ENCODE data around the gene ASPHD2. TPM values are rescaled to one million over a fixed set of nuclear protein-coding genes. Genes with fewer than 3 reads are reported as not detected.
A peak's percentile ranks its signal among the peaks of the same experiment; 100 is the strongest.

ASPHD2 gene
- total RNA-seq, result 1 to 10 TPM; 1.0 to 1.4 (median 1.2) TPM

- Histone ChIP-seq H3K27ac (peak within 1 kb of the TSS in 3 of 4 donors; percentile 62 to 75 (median 72)), H3K9me3 (no peaks in the 10 kb centered on the region), H3K4me3 (peak within 1 kb of the TSS; percentile 19 to 57), H3K27me3 (peaks cover 20% of the 10 kb centered on the region), H3K4me1 (peaks cover 0 to 20% (median 6%) of the 10 kb centered on the region in 3 donors), H3K36me3 (no peaks in the 10 kb centered on the region)
- peak; percentile 82 for ATAC-seq
- TF ChIP-seq POLR2A (IDR thresholded peaks at IDR 0.05), result no peak
- no peak for TF ChIP-seq CTCF (IDR thresholded peaks at IDR 0.05)
- TF ChIP-seq POLR2AphosphoS5 (IDR thresholded peaks at IDR 0.05), result no peak
- no peak for TF ChIP-seq EP300 (IDR thresholded peaks at IDR 0.05)
- WGBS, 2 donors (ENCODE audit: low coverage in 1 of 2), result 0 to 1% methylated on average over 28 to 29 of the region's 96 CpGs
Observed at GRCh38 chr22:26428515-26429457, at the start of gene ASPHD2. Gene ASPHD2, plus strand, starts transcription at chr22:26429260. Its CDS starts 4,356 bp downstream, at chr22:26433616.

- Histone ChIP-seq H3K4me1 (no peaks in the 10 kb centered on the region), H3K9me3 (peaks cover 0 to 9% (median 0%) of the 10 kb centered on the region in 3 donors), H3K27ac (no peak overlapping the region), H3K36me3 (no peaks in the 10 kb centered on the region), H3K27me3 (peaks cover 92% of the 10 kb centered on the region), H3K4me3 (no peak overlapping the region)
- TF ChIP-seq EP300 (IDR thresholded peaks at IDR 0.05), result no peak
- no peak for TF ChIP-seq POLR2A (IDR thresholded peaks at IDR 0.05)
- no peak for TF ChIP-seq CTCF (IDR thresholded peaks at IDR 0.05)
- no peak for TF ChIP-seq POLR2AphosphoS5 (IDR thresholded peaks at IDR 0.05)
- ATAC-seq, result no peak
- WGBS, 2 donors (ENCODE audit: low coverage in 1 of 2), result 68 to 74% methylated on average over 7 to 10 of the region's 10 CpGs
Observed at GRCh38 chr22:26380072-26380830, 48.8 kb upstream of the ASPHD2 start.

- WGBS, 2 donors (ENCODE audit: low coverage in 1 of 2), result 35 to 54% methylated on average over 3 of the region's 3 CpGs
Observed at GRCh38 chr22:26382782-26383181, 46.3 kb upstream of the ASPHD2 start.

GRCh38 chr22:26383968-26384556, 45.0 kb upstream of the ASPHD2 start:
- no peaks in the 10 kb centered on the region for H3K36me3 ChIP-seq
- 56 to 87% methylated on average over 4 to 7 of the region's 7 CpGs for WGBS, 2 donors (ENCODE audit: low coverage in 1 of 2)
- H3K27me3 ChIP-seq, result peaks cover 79% of the 10 kb centered on the region
- TF ChIP-seq POLR2A (IDR thresholded peaks at IDR 0.05) (no peak), POLR2AphosphoS5 (IDR thresholded peaks at IDR 0.05) (no peak), CTCF (IDR thresholded peaks at IDR 0.05) (no peak), EP300 (IDR thresholded peaks at IDR 0.05) (no peak)
- H3K4me1 ChIP-seq, result no peaks in the 10 kb centered on the region
- no peak for ATAC-seq
- no peak overlapping the region for H3K27ac ChIP-seq
- no peak overlapping the region for H3K4me3 ChIP-seq
- peaks cover 0 to 6% (median 0%) of the 10 kb centered on the region in 3 donors for H3K9me3 ChIP-seq

More at GRCh38 chr22:26382782-26383181, 46.3 kb upstream of the ASPHD2 start:
- Histone ChIP-seq H3K27ac (no peak overlapping the region), H3K4me1 (no peaks in the 10 kb centered on the region), H3K27me3 (peaks cover 88% of the 10 kb centered on the region), H3K36me3 (no peaks in the 10 kb centered on the region), H3K9me3 (peaks cover 0 to 9% (median 0%) of the 10 kb centered on the region in 3 donors), H3K4me3 (no peak overlapping the region)
- ATAC-seq, result no peak
- TF ChIP-seq POLR2A (IDR thresholded peaks at IDR 0.05) (no peak), CTCF (IDR thresholded peaks at IDR 0.05) (no peak), POLR2AphosphoS5 (IDR thresholded peaks at IDR 0.05) (no peak), EP300 (IDR thresholded peaks at IDR 0.05) (no peak)
